ENCODE data around the gene CNIH4.
"Not testable (repeated sequence)": the region's sequence is repeated elsewhere in the genome, so short reads cannot be mapped to it uniquely, and the experiment has no call there.

CNIH4 gene

GRCh38 chr1:224404916-224405603 lies 48.4 kb downstream of the CNIH4 start:
- no peak for DNase-seq

GRCh38 chr1:224405604-224405970 lies 48.9 kb downstream of the CNIH4 start:
- DNase-seq, result no peak

GRCh38 chr1:224406216-224406615 lies 49.5 kb downstream of the CNIH4 start:
- no peak for DNase-seq

GRCh38 chr1:224407571-224408293 lies 51.1 kb downstream of the CNIH4 start:
- DNase-seq, result no peak

GRCh38 chr1:224408294-224408590 lies 51.6 kb downstream of the CNIH4 start:
- no peak for DNase-seq

GRCh38 chr1:224411766-224412165 lies 55.1 kb downstream of the CNIH4 start:
- no peak for DNase-seq

GRCh38 chr1:224420106-224420505 lies 63.4 kb downstream of the CNIH4 start:
- no peak for DNase-seq

- DNase-seq, result no peak
Measured at GRCh38 chr1:224425279-224425884, 68.7 kb downstream of the CNIH4 start.

GRCh38 chr1:224426869-224427268 lies 70.2 kb downstream of the CNIH4 start:
- not testable (repeated sequence) for DNase-seq

- DNase-seq, result no peak
Measured at GRCh38 chr1:224427346-224427745, 70.7 kb downstream of the CNIH4 start.

- DNase-seq, result not testable (repeated sequence)
Measured at GRCh38 chr1:224428713-224429112, 72.0 kb downstream of the CNIH4 start.
